ENCODE data around the gene BEST2. TPM values are rescaled to one million over a fixed set of nuclear protein-coding genes. Genes with fewer than 3 reads are reported as not detected.

BEST2 gene
- polyA plus RNA-seq, 4 donors, result 0.13 to 0.14 TPM; not detected in 2

- DNase-seq (ENCODE audit: low read depth in 4 of 4, low spot score in 2 of 4), result no peak
Measured at GRCh38 chr19:12727745-12728433, 23.7 kb upstream of the BEST2 start.

GRCh38 chr19:12730064-12730463, 21.5 kb upstream of the BEST2 start:
- DNase-seq (ENCODE audit: low read depth in 4 of 4, low spot score in 2 of 4), result no peak

- no peak for DNase-seq (ENCODE audit: low read depth in 4 of 4, low spot score in 2 of 4)
Measured at GRCh38 chr19:12731337-12731736, 20.3 kb upstream of the BEST2 start.

GRCh38 chr19:12733369-12734214, 18.0 kb upstream of the BEST2 start:
- DNase-seq (ENCODE audit: low read depth in 4 of 4, low spot score in 2 of 4), result no peak

GRCh38 chr19:12736995-12737834, 14.4 kb upstream of the BEST2 start, which contains the start of gene GET3:
Gene GET3 (plus strand): TSS chr19:12737497. CDS start chr19:12737506, 9 bp downstream.
- DNase-seq (ENCODE audit: low read depth in 4 of 4, low spot score in 2 of 4), result peak; percentile 94 to 97 (median 96)

- DNase-seq (ENCODE audit: low read depth in 4 of 4, low spot score in 2 of 4), result no peak
Measured at GRCh38 chr19:12737835-12738351, 13.7 kb upstream of the BEST2 start.

- no peak for DNase-seq (ENCODE audit: low read depth in 4 of 4, low spot score in 2 of 4)
Measured at GRCh38 chr19:12745166-12745897, 6.3 kb upstream of the BEST2 start.

GRCh38 chr19:12748489-12748888, 3.1 kb upstream of the BEST2 start:
- DNase-seq (ENCODE audit: low read depth in 4 of 4, low spot score in 2 of 4), result no peak

- no peak for DNase-seq (ENCODE audit: low read depth in 4 of 4, low spot score in 2 of 4)
Measured at GRCh38 chr19:12749938-12750521, 1.6 kb upstream of the BEST2 start.

- DNase-seq (ENCODE audit: low read depth in 4 of 4, low spot score in 2 of 4), result no peak
Measured at GRCh38 chr19:12750851-12751250, 740 bp upstream of the BEST2 start.

- DNase-seq (ENCODE audit: low read depth in 4 of 4, low spot score in 2 of 4), result no peak
Measured at GRCh38 chr19:12752056-12752781, 628 bp downstream of the BEST2 start.

GRCh38 chr19:12754465-12755196, 3.0 kb downstream of the BEST2 start:
- DNase-seq (ENCODE audit: low read depth in 4 of 4, low spot score in 2 of 4), result no peak

- DNase-seq (ENCODE audit: low read depth in 4 of 4, low spot score in 2 of 4), result no peak
Measured at GRCh38 chr19:12756150-12756883, 4.7 kb downstream of the BEST2 start.

- DNase-seq (ENCODE audit: low read depth in 4 of 4, low spot score in 2 of 4), result no peak
Measured at GRCh38 chr19:12757544-12758274, 6.1 kb downstream of the BEST2 start.

- no peak for DNase-seq (ENCODE audit: low read depth in 4 of 4, low spot score in 2 of 4)
Measured at GRCh38 chr19:12759686-12760085, 8.1 kb downstream of the BEST2 start.

- no peak for DNase-seq (ENCODE audit: low read depth in 4 of 4, low spot score in 2 of 4)
Measured at GRCh38 chr19:12763100-12763499, 11.5 kb downstream of the BEST2 start.

- no peak for DNase-seq (ENCODE audit: low read depth in 4 of 4, low spot score in 2 of 4)
Measured at GRCh38 chr19:12764698-12765097, 13.1 kb downstream of the BEST2 start.
